GM06990 (cell line): ENCODE measurements around the gene F13A1.

Experiments
- DNase-seq: peaks from one replicate; pipeline ENCODE4 v3.0.0-alpha.2; 2011; ENCODE audit not compliant: insufficient read length; ENCODE audit errors: extremely low read depth
- H3K27me3 ChIP-seq: replicated peaks from 2 replicates; pipeline ENCODE4 v1.6.0; 2011; ENCODE audit warnings: low read length; ENCODE audit not compliant: control insufficient read depth, insufficient read depth
- H3K36me3 ChIP-seq: 2 replicates; pipeline ENCODE4 v1.5.1; 2011; ENCODE audit warnings: low read length; ENCODE audit not compliant: control insufficient read depth, insufficient read depth
- H3K4me3 ChIP-seq: replicated peaks from 2 replicates; pipeline ENCODE4 v1.5.1; 2011; ENCODE audit warnings: low read depth, mild to moderate bottlenecking, control low read depth, low read length
- CTCF ChIP-seq: IDR thresholded peaks from 2 replicates; pipeline ENCODE4 v1.5.1; 2011; ENCODE audit warnings: low read length, control low read depth, mild to moderate bottlenecking, inconsistent platforms; ENCODE audit not compliant: insufficient read depth, poor library complexity, severe bottlenecking

Gene F13A1

DNA sequence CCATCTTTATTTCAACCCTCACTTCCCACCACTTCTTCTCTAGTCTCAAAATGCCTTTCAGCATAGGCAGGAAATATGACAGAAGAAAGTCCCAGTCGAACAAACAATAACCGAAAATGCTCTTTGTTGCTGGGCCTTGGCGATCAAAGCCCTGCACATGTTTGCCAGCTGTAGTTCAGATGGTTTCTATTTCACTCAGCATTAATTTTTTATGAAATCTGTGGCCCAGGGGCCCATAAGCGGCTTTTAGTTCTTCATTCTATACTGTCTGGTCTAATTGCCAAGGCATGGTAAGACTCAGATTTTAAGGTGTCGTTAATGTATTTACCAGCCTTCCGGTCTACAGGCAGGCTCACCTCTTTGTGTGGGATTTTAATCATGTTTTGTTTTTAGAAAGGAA is 10.9 kb upstream of the F13A1 start:
- peak; percentile 69 for DNase-seq
- H3K36me3 ChIP-seq = no peaks in the 10 kb centered on the region
- no peaks in the 10 kb centered on the region for H3K27me3 ChIP-seq
- H3K4me3 ChIP-seq = peak overlapping the region; percentile 33; the same call in 1 of the 2 replicates
- TF ChIP-seq CTCF = no peak

GRCh38 chr6:6330407-6330806 is 9.9 kb upstream of the F13A1 start:
- DNase-seq = peak; percentile 31
- TF ChIP-seq CTCF = no peak
- peak overlapping the region; percentile 33; the same call in 1 of the 2 replicates for H3K4me3 ChIP-seq

DNA sequence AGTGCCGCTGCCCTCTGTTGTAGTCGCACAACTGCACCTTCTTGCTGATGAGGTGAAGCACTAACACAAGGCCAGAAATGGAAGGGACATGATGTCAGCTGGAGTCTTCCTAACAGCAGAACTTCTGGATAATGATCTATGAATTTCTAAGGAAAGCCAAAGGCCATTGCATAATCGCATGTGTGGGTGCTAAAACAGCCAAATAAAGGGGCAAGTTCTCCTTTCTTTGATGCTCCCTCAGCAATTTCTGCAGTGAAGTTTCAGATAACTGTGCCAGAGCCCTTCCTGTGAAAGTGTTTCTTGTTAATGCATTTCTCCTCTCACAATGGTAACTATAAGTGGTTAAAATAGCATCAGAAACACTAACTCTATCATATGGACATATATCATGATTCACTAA is 8.0 kb upstream of the F13A1 start:
- no peaks in the 10 kb centered on the region for H3K27me3 ChIP-seq
- DNase-seq = no peak
- TF ChIP-seq CTCF = no peak

More at GRCh38 chr6:6330407-6330806, 9.9 kb upstream of the F13A1 start:
- Histone ChIP-seq H3K36me3 (no peaks in the 10 kb centered on the region), H3K27me3 (no peaks in the 10 kb centered on the region)

DNA sequence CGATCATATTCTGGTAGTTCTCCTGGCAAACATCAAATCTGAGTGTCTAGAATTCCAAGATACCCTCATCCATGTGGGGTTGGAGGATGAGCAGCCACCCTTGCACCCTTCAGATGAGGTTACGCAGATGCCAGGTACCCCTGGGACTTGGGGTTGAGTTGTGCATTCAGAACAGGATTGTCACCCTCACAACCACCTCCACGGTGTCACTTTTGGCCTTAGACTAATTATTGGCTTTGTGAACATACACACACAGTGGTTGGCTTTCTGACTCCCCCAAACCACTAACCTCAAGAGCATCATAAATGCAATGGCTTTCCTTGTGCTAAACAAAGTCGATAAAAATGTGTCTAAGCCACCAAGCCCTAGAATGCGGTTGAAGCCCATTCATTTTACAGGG is 2.9 kb upstream of the F13A1 start:
- Histone ChIP-seq H3K27me3 (no peaks in the 10 kb centered on the region), H3K36me3 (no peaks in the 10 kb centered on the region), H3K4me3 (no peak overlapping the region)
- no peak for DNase-seq
- no peak for TF ChIP-seq CTCF

More for the DNA sequence above, 8.0 kb upstream of the F13A1 start:
- Histone ChIP-seq H3K4me3 (no peak overlapping the region), H3K36me3 (no peaks in the 10 kb centered on the region)

DNA sequence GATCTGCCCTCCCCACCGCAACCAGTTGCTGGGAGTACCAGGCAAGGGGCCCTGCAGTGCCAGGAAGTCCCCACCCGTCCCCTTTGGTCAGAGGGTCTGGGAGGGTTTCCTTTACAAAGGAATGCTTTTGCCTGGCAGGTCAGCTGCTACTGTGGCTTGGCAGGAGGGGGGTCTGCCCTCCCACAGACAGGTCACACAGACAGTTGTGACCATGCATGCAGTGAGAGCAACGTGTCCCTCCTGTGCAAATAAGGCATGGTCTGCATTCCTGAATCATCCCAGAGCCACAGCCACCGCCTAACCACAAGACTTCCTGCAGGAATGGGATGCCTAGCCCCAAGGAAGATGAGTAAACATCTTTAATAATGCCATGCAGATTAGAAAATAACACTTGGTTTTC is 439 bp upstream of the F13A1 start:
- H3K27me3 ChIP-seq = no peaks in the 10 kb centered on the region
- no peaks in the 10 kb centered on the region for H3K36me3 ChIP-seq
- no peak for TF ChIP-seq CTCF
- no peak for DNase-seq
- H3K4me3 ChIP-seq = no peak overlapping the region; the same call in 1 of the 2 replicates
